ENCODE data around the gene EGFLAM. TPM values are rescaled to one million over a fixed set of nuclear protein-coding genes. Genes with fewer than 3 reads are reported as not detected.

Gene EGFLAM
- total RNA-seq, 1 experiment from 2014 or later, result 45.4 TPM

- no peaks in the 10 kb centered on the region for H3K36me3 ChIP-seq (ENCODE audit: insufficient read depth, low read length, poor library complexity, severe bottlenecking)
- no peak for TF ChIP-seq EZH2 (IDR thresholded peaks at IDR 0.05; ENCODE audit: borderline replicate concordance, low read depth, low read length, poor library complexity, severe bottlenecking)
- no peak for TF ChIP-seq CTCF (conservative IDR thresholded peaks at IDR 0.05; ENCODE audit: low read depth, low read length)
- ChIA-PET CTCF (interaction anchor here (1.3 kb wide), 1 partner anchor 64 kb away, joined by 5 read pairs; no protein-coding TSS in a partner anchor), POLR2A (ENCODE audit: low non-redundant PET) (no interaction called here)
- peaks cover 10% of the 10 kb centered on the region for H3K4me1 ChIP-seq (ENCODE audit: insufficient read depth, low read length, poor library complexity, severe bottlenecking)
- H3K27me3 ChIP-seq (replicated peaks; ENCODE audit: insufficient read depth, low read depth, low read length, poor library complexity), result no peaks in the 10 kb centered on the region
- no peaks in the 10 kb centered on the region for H3K9me3 ChIP-seq (ENCODE audit: low read depth, low read length, poor library complexity, severe bottlenecking)
- no peak for DNase-seq (ENCODE audit: low spot score)
- intact Hi-C loops (cut with micrococcal nuclease; ENCODE audit: unreplicated experiment), result no loop called here
- no peak overlapping the region for H3K27ac ChIP-seq (ENCODE audit: low read depth, low read length, poor library complexity, severe bottlenecking)
- no peak overlapping the region for H3K4me3 ChIP-seq (ENCODE audit: low read depth, low read length, poor library complexity, severe bottlenecking)
- BruUV-seq (replicated peaks), result no TSS peak
Observed at GRCh38 chr5:38506302-38506701, 247.9 kb downstream of the EGFLAM start.

GRCh38 chr5:38509185-38509584 lies 250.8 kb downstream of the EGFLAM start:
- POLR2A ChIA-PET (ENCODE audit: low non-redundant PET), result interaction anchor here (0.7 kb wide), 1 partner anchor 28 kb away, joined by 4 read pairs; no protein-coding TSS in a partner anchor
- intact Hi-C loops (cut with micrococcal nuclease; ENCODE audit: unreplicated experiment), result no loop called here
- no peaks in the 10 kb centered on the region for H3K36me3 ChIP-seq (ENCODE audit: insufficient read depth, low read length, poor library complexity, severe bottlenecking)
- peak; percentile 58 for DNase-seq (ENCODE audit: low spot score)
- CTCF ChIA-PET, result interaction anchor here (2.0 kb wide), 1 partner anchor 67 kb away, joined by 7 read pairs; no protein-coding TSS in a partner anchor
- no peaks in the 10 kb centered on the region for H3K27me3 ChIP-seq (replicated peaks; ENCODE audit: insufficient read depth, low read depth, low read length, poor library complexity)
- no peaks in the 10 kb centered on the region for H3K9me3 ChIP-seq (ENCODE audit: low read depth, low read length, poor library complexity, severe bottlenecking)
- H3K4me1 ChIP-seq (ENCODE audit: insufficient read depth, low read length, poor library complexity, severe bottlenecking), result peaks cover 10% of the 10 kb centered on the region
- no peak overlapping the region for H3K27ac ChIP-seq (ENCODE audit: low read depth, low read length, poor library complexity, severe bottlenecking)
- no TSS peak for BruUV-seq (replicated peaks)
- H3K4me3 ChIP-seq (ENCODE audit: low read depth, low read length, poor library complexity, severe bottlenecking), result no peak overlapping the region
- TF ChIP-seq EZH2 (IDR thresholded peaks at IDR 0.05; ENCODE audit: borderline replicate concordance, low read depth, low read length, poor library complexity, severe bottlenecking) (no peak), CTCF (conservative IDR thresholded peaks at IDR 0.05; ENCODE audit: low read depth, low read length) (no peak)
